HG02571 (cell line): ENCODE measurements around the gene SLC2A13.
"Not testable (repeated sequence)": the region's sequence is repeated elsewhere in the genome, so short reads cannot be mapped to it uniquely, and the experiment has no call there.

ENCODE experiments used
- ATAC-seq: cut with Tn5 transposase; IDR thresholded peaks from one replicate; pipeline ENCODE4 v1.9.1; 2021; ENCODE audit warnings: mild to moderate bottlenecking, moderate library complexity; ENCODE audit not compliant: unreplicated experiment

The SLC2A13 gene

GRCh38 chr12:39935839-39936238 is 170.0 kb downstream of the SLC2A13 start:
- no peak for ATAC-seq

GRCh38 chr12:39935275-39935674 is 170.6 kb downstream of the SLC2A13 start:
- no peak for ATAC-seq

GRCh38 chr12:39931857-39932256 is 174.0 kb downstream of the SLC2A13 start:
- ATAC-seq, result no peak

GRCh38 chr12:39931231-39931630 is 174.7 kb downstream of the SLC2A13 start:
- no peak for ATAC-seq

- ATAC-seq, result no peak
Measured at GRCh38 chr12:39930101-39930500, 175.8 kb downstream of the SLC2A13 start.

- ATAC-seq, result no peak
Measured at GRCh38 chr12:39928181-39928899, 177.5 kb downstream of the SLC2A13 start.

GRCh38 chr12:39923364-39923763 is 182.5 kb downstream of the SLC2A13 start:
- ATAC-seq, result no peak

GRCh38 chr12:39922598-39922997 is 183.3 kb downstream of the SLC2A13 start:
- not testable (repeated sequence) for ATAC-seq

GRCh38 chr12:39920647-39921046 is 185.2 kb downstream of the SLC2A13 start:
- ATAC-seq, result no peak

- ATAC-seq, result no peak
Measured at GRCh38 chr12:39920222-39920621, 185.7 kb downstream of the SLC2A13 start.

GRCh38 chr12:39919790-39920189 is 186.1 kb downstream of the SLC2A13 start:
- ATAC-seq, result no peak

- no peak for ATAC-seq
Measured at GRCh38 chr12:39915249-39915648, 190.6 kb downstream of the SLC2A13 start.

GRCh38 chr12:39912211-39912980 is 193.5 kb downstream of the SLC2A13 start:
- ATAC-seq, result no peak

GRCh38 chr12:39906237-39906636 is 199.6 kb downstream of the SLC2A13 start:
- ATAC-seq, result no peak

GRCh38 chr12:39905152-39905551 is 200.7 kb downstream of the SLC2A13 start:
- ATAC-seq, result no peak

- no peak for ATAC-seq
Measured at GRCh38 chr12:39902821-39903220, 203.1 kb downstream of the SLC2A13 start.

GRCh38 chr12:39897315-39897714 is 208.6 kb downstream of the SLC2A13 start:
- ATAC-seq, result no peak

- not testable (repeated sequence) for ATAC-seq
Measured at GRCh38 chr12:39893388-39893787, 212.5 kb downstream of the SLC2A13 start.

- ATAC-seq, result no peak
Measured at GRCh38 chr12:39892146-39892545, 213.7 kb downstream of the SLC2A13 start.

- no peak for ATAC-seq
Measured at GRCh38 chr12:39887856-39888255, 218.0 kb downstream of the SLC2A13 start.

GRCh38 chr12:39886106-39886505 is 219.8 kb downstream of the SLC2A13 start:
- ATAC-seq, result no peak

GRCh38 chr12:39884616-39885125 is 221.2 kb downstream of the SLC2A13 start:
- ATAC-seq, result no peak
